Heart right ventricle (tissue), 16 donors: ENCODE measurements around the gene USHBP1. TPM values are rescaled to one million over a fixed set of nuclear protein-coding genes. Genes with fewer than 3 reads are reported as not detected.

Experiments
- ATAC-seq, 8 donors: fragments of 200-7000 bp; cut with Tn5 transposase; one replicate each; pipeline ENCODE4 v1.9.1; 2020; ENCODE audit warnings: mild to moderate bottlenecking in 8 of 8, moderate library complexity in 8 of 8, moderate number of reproducible peaks in 1 of 8
- DNase-seq, 2 donors: peaks; one replicate each; pipeline ENCODE4 v3.0.0-alpha.2; 2020
- H3K27ac ChIP-seq, 10 donors: fragments of 200-600 bp; sonication (generic) in 2 of 10; one replicate each; pipeline versions ENCODE4 v1.5.0 to v1.8.0; 2020 to 2022; ENCODE audit warnings: mild to moderate bottlenecking in 3 of 10
- H3K27me3 ChIP-seq, 7 donors: fragments of 200-600 bp; one replicate each; pipeline ENCODE4 v1.8.0; 2021 to 2022; ENCODE audit warnings: mild to moderate bottlenecking in 2 of 7
- H3K36me3 ChIP-seq, 9 donors: fragments of 200-600 bp; sonication (generic) in 1 of 9; one replicate each; pipeline versions ENCODE4 v1.5.0 to v1.8.0; 2020 to 2022; ENCODE audit warnings: mild to moderate bottlenecking in 2 of 9
- H3K4me1 ChIP-seq, 9 donors: fragments of 200-600 bp; sonication (generic) in 1 of 9; one replicate each; pipeline versions ENCODE4 v1.5.0 to v1.8.0; 2020 to 2022; ENCODE audit warnings: mild to moderate bottlenecking in 4 of 9
- H3K4me3 ChIP-seq, 10 donors: fragments of 200-600 bp; sonication (generic) in 2 of 10; one replicate each; pipeline versions ENCODE4 v1.5.0 to v1.8.0; 2020 to 2022; ENCODE audit warnings: mild to moderate bottlenecking in 7 of 10, moderate library complexity in 2 of 10
- H3K9me3 ChIP-seq, 11 donors: fragments of 200-600 bp in 10 of 11; sonication (generic) in 2 of 11; one replicate each; pipeline versions ENCODE4 v1.5.0 to v1.8.0; 2013 to 2022; ENCODE audit warnings: mild to moderate bottlenecking in 2 of 11, control low read depth in 1 of 11, moderate library complexity in 1 of 11
- CTCF ChIP-seq, 9 donors: fragments of 200-600 bp; sonication (generic) in 2 of 9; IDR thresholded peaks; one replicate each; pipeline versions ENCODE4 v1.5.0 to v1.8.0; 2021 to 2022; ENCODE audit warnings: antibody characterized with exemption in 9 of 9, mild to moderate bottlenecking in 5 of 9, moderate library complexity in 1 of 9
- WGBS, 2 donors: extraction: QIAGEN DNeasy Blood & Tissue Kit; methylation state at CpG; one replicate each; pipeline ENCODE4 v1.1.7; 2013; ENCODE audit warnings: inconsistent platforms in 1 of 2; 5-methylcytosine and 5-hydroxymethylcytosine counted together
- intact Hi-C, 10 donors: fragments of 100-400 bp; cut with DNase I; formaldehyde crosslinking; loops; one replicate each; pipeline versions ENCODE4 v1.11.1 to v1.14.2; 2022
- polyA plus RNA-seq, 2 donors: library from polyadenylated mRNA; stranded (reverse); fragments of 200-250 nt; gene quantifications; one replicate each; pipeline ENCODE4 v1.2.3, GENCODE V29; 2013
- total RNA-seq, 10 donors: library from RNA; stranded (reverse); fragmentation: NEBNext Ultra II Directional in 3 of 10; extraction: Animal tissue kit (Norgen Biotek cat#: 25700) in 3 of 10; gene quantifications; one replicate each; pipeline versions ENCODE4 v1.2.1 to v1.2.4, GENCODE V29; 2021 to 2023
- donor health status: Arrhythmogenic right ventricular cardiomyopathy.
- donor health status: ischemic (EF 13 %, LVEDD 7.1; RV severe dilation, severe dysfunction).
- donor health status: healthy with polysubstance abuse.
- donor health status: DM: no; HTN: yes; CAD: no.
- donor health status: DM: no; HTN: no; CAD: no.
- donor health status: ischemic (EF 25% LVEDD 6.9; RV normal size, moderate dysfunction).
- donor health status: ischemic (EF 25% LVEDD 5.7; RV mildly dilated, moderate dysfunction).
- donor health status: healthy.
- donor health status: DM: yes; HTN: yes; CAD: no.
- donor health status: Ischemic cardiomyopathy.
- donor health status: ischemic (EF 35%, LVEDD 5.7; RV mildly dilated, moderate dysfunction).
- donor health status: nonischemic (EF 11% LVEDD 7.7; RV severe dilation, severe dysfunction).
- donor health status: DM: yes; HTN: yes; CAD: no.
- donor health status: PGD.
- donor health status: ischemic (EF 29% LVEDD 5.4; RV normal size, mild dysfunction).
- donor health status: nonischemic (EF 23%, LVEDD 6.1; RV moderate dilation, normal function).

The USHBP1 gene
- total and polyA plus RNA-seq, 12 donors, result 3.4 to 30.9 (median 7.1) TPM

- peaks cover 13 to 19% (median 16%) of the 10 kb centered on the region in 9 donors for H3K4me1 ChIP-seq
- TF ChIP-seq CTCF (IDR thresholded peaks at IDR 0.05), result peak; percentile 89 to 98 (median 95)
- H3K36me3 ChIP-seq, result peaks cover 0 to 20% (median under 1%) of the 10 kb centered on the region in 9 donors
- ATAC-seq (peak; percentile 89 to 97 (median 94)), DNase-seq (peak; percentile 78 to 86)
- no peak overlapping the region for H3K27ac ChIP-seq
- intact Hi-C loops, result loop anchor here (1.0 to 10.0 kb wide), 12 partner anchors 22 to 508 kb away; partner anchors contain the start of gene USE1 (in 1 of the 10)
- H3K27me3 ChIP-seq, result peaks cover 11 to 21% (median 16%) of the 10 kb centered on the region in 7 donors
- no peaks in the 10 kb centered on the region for H3K9me3 ChIP-seq
- WGBS, 2 donors, result 3% methylated on average over 45 of the region's 45 CpGs
- peak overlapping the region; percentile 6 to 56 (median 42) for H3K4me3 ChIP-seq
Observed at GRCh38 chr19:17282488-17283125, 18.1 kb upstream of the USHBP1 start.

DNA sequence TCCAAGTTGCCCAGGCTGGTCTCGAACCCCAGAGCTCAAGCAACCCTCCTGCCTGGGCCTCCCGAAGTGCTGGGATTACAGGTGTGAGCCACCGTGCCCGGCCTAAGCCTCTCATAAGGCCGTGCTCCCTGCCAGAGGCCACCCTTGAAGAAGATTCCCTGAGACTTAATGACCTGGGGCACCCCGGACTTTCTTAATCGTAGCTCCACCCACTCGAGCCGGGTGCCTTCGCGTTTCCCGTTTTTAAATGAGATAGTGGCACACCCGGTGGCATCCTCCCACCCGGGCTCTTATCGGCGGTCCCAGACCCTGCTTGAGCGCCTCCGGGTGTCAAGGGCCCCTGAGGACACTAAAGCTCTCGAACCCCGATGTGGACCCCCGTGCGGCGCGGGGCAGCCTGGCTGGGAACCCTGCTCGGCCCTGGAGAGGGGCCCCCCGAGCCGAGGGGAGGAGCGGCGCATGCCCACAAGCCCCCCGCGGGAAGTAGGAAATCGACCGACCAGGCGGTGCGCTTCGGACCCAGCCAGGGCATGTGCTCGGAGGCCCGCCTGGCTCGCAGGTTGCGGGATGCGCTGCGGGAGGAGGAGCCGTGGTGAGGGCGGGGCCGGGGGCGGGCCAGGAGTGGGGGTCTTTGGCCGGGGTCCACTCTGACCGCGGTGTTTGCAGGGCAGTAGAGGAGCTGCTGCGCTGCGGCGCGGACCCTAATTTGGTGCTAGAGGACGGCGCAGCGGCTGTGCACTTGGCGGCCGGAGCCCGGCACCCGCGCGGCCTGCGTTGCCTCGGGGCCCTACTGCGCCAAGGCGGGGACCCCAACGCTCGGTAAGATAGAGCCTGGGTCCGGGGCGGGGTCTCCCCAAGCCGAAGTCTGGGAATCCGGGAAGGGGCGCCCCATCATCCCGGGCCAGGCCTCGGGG, 17.1 kb upstream of the USHBP1 start, which contains the start of gene ANKLE1:
Gene ANKLE1, plus strand, starts transcription at position 511 of the 914 bp plus-strand sequence. Its CDS starts 20 bp downstream, at position 531.
- H3K36me3 ChIP-seq, result peaks cover 0 to 30% (median 10%) of the 10 kb centered on the region in 9 donors
- peak within 1 kb of the TSS; percentile 6 to 56 (median 42) for H3K4me3 ChIP-seq
- ATAC-seq, result peak; percentile 23 to 42 (median 26)
- TF ChIP-seq CTCF (IDR thresholded peaks at IDR 0.05), result no peak
- H3K27ac ChIP-seq, result no peak within 1 kb of the TSS
- peak in 1 of 2 donors; percentile 29 for DNase-seq
- peaks cover 13 to 19% (median 16%) of the 10 kb centered on the region in 9 donors for H3K4me1 ChIP-seq
- WGBS, 2 donors, result 9% methylated on average over 69 to 75 of the region's 75 CpGs
- intact Hi-C loops, result loop anchor here (1.0 to 10.0 kb wide), 12 partner anchors 21 to 507 kb away; partner anchors contain the start of gene USE1 (in 1 of the 10)
- H3K9me3 ChIP-seq, result no peaks in the 10 kb centered on the region
- peaks cover 11 to 21% (median 16%) of the 10 kb centered on the region in 7 donors for H3K27me3 ChIP-seq

DNA sequence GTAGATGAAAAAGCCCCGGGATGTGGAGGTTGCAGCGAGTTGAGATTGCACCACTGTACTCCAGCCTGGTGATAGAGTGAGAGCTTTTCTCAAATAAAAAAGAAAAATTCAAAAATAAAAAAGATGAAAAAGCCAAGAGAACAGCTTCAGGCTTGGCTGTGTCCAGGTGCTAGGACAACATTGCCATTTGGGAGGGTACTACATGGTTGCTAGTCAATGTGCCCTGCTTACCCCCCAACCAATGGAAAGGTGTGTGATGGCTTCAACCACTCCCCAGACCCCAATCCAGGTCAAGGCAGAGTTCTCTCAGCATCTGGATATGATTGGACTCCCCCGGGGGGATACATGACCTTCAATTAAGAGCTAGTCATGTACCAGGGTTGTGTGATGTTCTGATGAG, 14.9 kb upstream of the USHBP1 start:
- no peak overlapping the region for H3K27ac ChIP-seq
- DNase-seq (no peak), ATAC-seq (no peak)
- intact Hi-C loops, result no loop called here
- 77 to 96% methylated on average over 3 of the region's 3 CpGs for WGBS, 2 donors
- no peak for TF ChIP-seq CTCF (IDR thresholded peaks at IDR 0.05)
- H3K27me3 ChIP-seq, result peaks cover 11 to 21% (median 16%) of the 10 kb centered on the region in 7 donors
- H3K4me1 ChIP-seq, result peaks cover 13 to 19% (median 16%) of the 10 kb centered on the region in 9 donors
- no peak overlapping the region for H3K4me3 ChIP-seq
- H3K36me3 ChIP-seq, result peaks cover 0 to 52% (median 30%) of the 10 kb centered on the region in 9 donors
- H3K9me3 ChIP-seq, result no peaks in the 10 kb centered on the region
